Activated CD4-positive, alpha-beta T cell treated with anti-CD3 and anti-CD28 coated beads for 36 hours (primary cell): ENCODE measurements around the gene ESRRA. TPM values are rescaled to one million over a fixed set of nuclear protein-coding genes. Genes with fewer than 3 reads are reported as not detected.
A peak's percentile ranks its signal among the peaks of the same experiment; 100 is the strongest.

Experiments used
- ATAC-seq: fragments of 200-7000 bp; cut with Tn5 transposase; one replicate; pipeline ENCODE4 v1.10.0; 2021; ENCODE audit warnings: mild to moderate bottlenecking, moderate library complexity
- CTCF ChIA-PET: fragments of 350-600 bp; sonication (Branson Sonifier 250); formaldehyde crosslinking; loops from one replicate; lab custom pipeline; 2021; ENCODE audit warnings: antibody characterized with exemption; lab: Charles Lee
- POLR2A ChIA-PET: fragments of 350-600 bp; sonication (Branson Sonifier 250); formaldehyde crosslinking; loops from one replicate; lab custom pipeline; 2021; ENCODE audit warnings: antibody characterized with exemption, inconsistent platforms; lab: Charles Lee
- DNase-seq: peaks from one replicate; pipeline ENCODE4 v3.0.0-alpha.2; 2020
- H3K27ac Mint-ChIP-seq: one replicate; pipeline ENCODE4 v1.8.0; 2021; ENCODE audit warnings: mixed read lengths
- H3K27me3 Mint-ChIP-seq: one replicate; pipeline ENCODE4 v1.8.0; 2021; ENCODE audit warnings: mixed read lengths
- H3K36me3 Mint-ChIP-seq: one replicate; pipeline ENCODE4 v1.8.0; 2021; ENCODE audit warnings: low read depth, mixed read lengths
- H3K4me1 Mint-ChIP-seq: one replicate; pipeline ENCODE4 v1.8.0; 2021; ENCODE audit warnings: mixed read lengths
- H3K4me3 Mint-ChIP-seq: one replicate; pipeline ENCODE4 v1.8.0; 2021; ENCODE audit warnings: mild to moderate bottlenecking, moderate library complexity, mixed read lengths
- H3K9me3 Mint-ChIP-seq: one replicate; pipeline ENCODE4 v1.8.0; 2021; ENCODE audit warnings: low read depth, mixed read lengths
- intact Hi-C, 2 experiments: fragments of 100-400 bp; cut with DNase I in 1 of 2; cut with micrococcal nuclease in 1 of 2; formaldehyde crosslinking; loops; one replicate each; pipeline versions ENCODE4 v1.14.2 to v1.15.1; 2022 to 2024; cut with DNase I, micrococcal nuclease
- total RNA-seq, 2 experiments: library from RNA; stranded (reverse); gene quantifications; one replicate each; pipeline ENCODE4 v1.2.3, GENCODE V29; 2021

Gene ESRRA
- total RNA-seq, 2 experiments from 2014 or later, result 19.0 to 29.6 TPM

GRCh38 chr11:64316672-64317324 lies 11.5 kb downstream of the ESRRA start:
- Mint-ChIP-seq H3K27me3 (no peaks in the 10 kb centered on the region), H3K4me3 (peak overlapping the region; percentile 97), H3K36me3 (peaks cover 33% of the 10 kb centered on the region), H3K27ac (peak overlapping the region; percentile 99), H3K9me3 (no peaks in the 10 kb centered on the region), H3K4me1 (peaks cover 31% of the 10 kb centered on the region)
- intact Hi-C loops, result loop anchor here (1.0 to 5.0 kb wide), 11 partner anchors 11 to 1589 kb away; partner anchors contain the start of genes ESRRA (in 2 of the 2), BAD (in 1 of the 2), CCDC88B (in 1 of the 2) and FKBP2 (in 1 of the 2)
- POLR2A ChIA-PET, result interaction anchor here (0.6 to 1.7 kb wide), 11 partner anchors 15 to 1603 kb away, joined by 3 to 18 read pairs (median 5); partner anchors contain the start of genes FERMT3, SF1 and STIP1
- peak; percentile 3 for ATAC-seq
- CTCF ChIA-PET, result interaction anchor here (0.6 to 3.3 kb wide), 11 partner anchors 13 to 1633 kb away, joined by 3 to 36 read pairs (median 5); partner anchors contain the start of genes CATSPERZ, ESRRA, FKBP2 and NUDT22
- peak; percentile 55 for DNase-seq

GRCh38 chr11:64317325-64317960 lies 12.1 kb downstream of the ESRRA start, which contains the start of gene TRMT112:
TSS of gene TRMT112 (minus strand) at chr11:64317559. CDS start at chr11:64317526, 33 bp downstream.
- ATAC-seq (peak; percentile 85), DNase-seq (peak; percentile 98)
- Mint-ChIP-seq H3K27me3 (no peaks in the 10 kb centered on the region), H3K4me3 (peak within 1 kb of the TSS; percentile 97), H3K36me3 (peaks cover 35% of the 10 kb centered on the region), H3K27ac (peak within 1 kb of the TSS; percentile 99), H3K4me1 (peaks cover 31% of the 10 kb centered on the region), H3K9me3 (no peaks in the 10 kb centered on the region)
- intact Hi-C loops, result loop anchor here (1.0 to 5.0 kb wide), 11 partner anchors 12 to 1590 kb away; partner anchors contain the start of genes ESRRA (in 2 of the 2), BAD (in 1 of the 2), CCDC88B (in 1 of the 2) and FKBP2 (in 1 of the 2)
- ChIA-PET CTCF (interaction anchor here (0.6 to 3.3 kb wide), 20 partner anchors 10 to 1634 kb away, joined by 3 to 36 read pairs (median 4); partner anchors contain the start of genes CATSPERZ, ESRRA, FERMT3 and FKBP2), POLR2A (interaction anchor here (0.6 to 1.7 kb wide), 19 partner anchors 13 to 1652 kb away, joined by 3 to 18 read pairs (median 5); partner anchors contain the start of genes C11orf98, CSKMT, ESRRA and FERMT3)

GRCh38 chr11:64317961-64318765 lies 12.8 kb downstream of the ESRRA start, which contains the start of gene PRDX5:
TSS of gene PRDX5 (plus strand) at chr11:64318121. CDS start at chr11:64318216, 95 bp downstream.
- CTCF ChIA-PET, result interaction anchor here (0.6 to 3.3 kb wide), 20 partner anchors 10 to 133 kb away, joined by 3 to 36 read pairs (median 4); partner anchors contain the start of genes CATSPERZ, ESRRA, FERMT3 and FKBP2
- intact Hi-C loops, result loop anchor here (1.0 to 5.0 kb wide), 16 partner anchors 13 to 1591 kb away; partner anchors contain the start of genes CCDC88B (in 2 of the 2), ESRRA (in 2 of the 2), RPS6KA4 (in 2 of the 2) and BAD (in 1 of the 2)
- Mint-ChIP-seq H3K4me1 (peaks cover 26% of the 10 kb centered on the region), H3K27ac (peak within 1 kb of the TSS; percentile 99), H3K4me3 (peak within 1 kb of the TSS; percentile 97), H3K27me3 (no peaks in the 10 kb centered on the region), H3K36me3 (peaks cover 35% of the 10 kb centered on the region), H3K9me3 (no peaks in the 10 kb centered on the region)
- DNase-seq (peak; percentile 97), ATAC-seq (peak; percentile 84)
- POLR2A ChIA-PET, result interaction anchor here (0.6 to 1.7 kb wide), 19 partner anchors 13 to 1653 kb away, joined by 3 to 18 read pairs (median 5); partner anchors contain the start of genes C11orf98, CSKMT, ESRRA and FERMT3

GRCh38 chr11:64318766-64319761 lies 13.7 kb downstream of the ESRRA start:
- Mint-ChIP-seq H3K27me3 (no peaks in the 10 kb centered on the region), H3K4me3 (peak overlapping the region; percentile 97), H3K27ac (peak overlapping the region; percentile 99), H3K9me3 (no peaks in the 10 kb centered on the region), H3K36me3 (peaks cover 35% of the 10 kb centered on the region), H3K4me1 (peaks cover 26% of the 10 kb centered on the region)
- ATAC-seq (no peak), DNase-seq (no peak)
- intact Hi-C loops, result loop anchor here (1.0 to 5.0 kb wide), 9 partner anchors 12 to 1592 kb away; partner anchors contain the start of genes RPS6KA4 (in 2 of the 2), CCDC88B (in 1 of the 2), HNRNPUL2 (in 1 of the 2) and MARK2 (in 1 of the 2)
- POLR2A ChIA-PET, result interaction anchor here (1.2 kb wide), 1 partner anchor 36 kb away, joined by 3 read pairs; no protein-coding TSS in a partner anchor
- CTCF ChIA-PET, result interaction anchor here (0.8 to 3.3 kb wide), 3 partner anchors 13 to 113 kb away, joined by 3 to 33 read pairs (median 10); partner anchors contain the start of gene FERMT3

GRCh38 chr11:64320556-64320955 lies 15.2 kb downstream of the ESRRA start:
- Mint-ChIP-seq H3K9me3 (no peaks in the 10 kb centered on the region), H3K27ac (no peak overlapping the region), H3K27me3 (no peaks in the 10 kb centered on the region), H3K4me3 (no peak overlapping the region), H3K36me3 (peaks cover 29% of the 10 kb centered on the region), H3K4me1 (peaks cover 24% of the 10 kb centered on the region)
- ChIA-PET POLR2A (no interaction called here), CTCF (no interaction called here)
- DNase-seq (no peak), ATAC-seq (no peak)
- intact Hi-C loops, result no loop called here

- ATAC-seq (no peak), DNase-seq (no peak)
- peaks cover 24% of the 10 kb centered on the region for H3K4me1 Mint-ChIP-seq
- ChIA-PET POLR2A (no interaction called here), CTCF (no interaction called here)
- no peak overlapping the region for H3K27ac Mint-ChIP-seq
- intact Hi-C loops, result no loop called here
- H3K36me3 Mint-ChIP-seq, result peaks cover 29% of the 10 kb centered on the region
- H3K27me3 Mint-ChIP-seq, result no peaks in the 10 kb centered on the region
- no peak overlapping the region for H3K4me3 Mint-ChIP-seq
- H3K9me3 Mint-ChIP-seq, result no peaks in the 10 kb centered on the region
Observed at GRCh38 chr11:64321026-64321425, 15.7 kb downstream of the ESRRA start.

- Mint-ChIP-seq H3K4me3 (no peak overlapping the region), H3K27ac (no peak overlapping the region), H3K4me1 (peaks cover 19% of the 10 kb centered on the region), H3K36me3 (peaks cover 23% of the 10 kb centered on the region), H3K9me3 (no peaks in the 10 kb centered on the region), H3K27me3 (no peaks in the 10 kb centered on the region)
- intact Hi-C loops, result no loop called here
- DNase-seq (no peak), ATAC-seq (no peak)
- ChIA-PET CTCF (no interaction called here), POLR2A (no interaction called here)
Observed at GRCh38 chr11:64321533-64321932, 16.2 kb downstream of the ESRRA start.

- H3K27ac Mint-ChIP-seq, result no peak overlapping the region
- no peaks in the 10 kb centered on the region for H3K27me3 Mint-ChIP-seq
- H3K4me1 Mint-ChIP-seq, result peaks cover 15% of the 10 kb centered on the region
- ChIA-PET CTCF (interaction anchor here (0.5 to 2.7 kb wide), 2 partner anchors 21 to 84 kb away, joined by 3 to 9 read pairs; no protein-coding TSS in a partner anchor), POLR2A (no interaction called here)
- H3K36me3 Mint-ChIP-seq, result peaks cover 13% of the 10 kb centered on the region
- no peaks in the 10 kb centered on the region for H3K9me3 Mint-ChIP-seq
- intact Hi-C loops, result no loop called here
- no peak overlapping the region for H3K4me3 Mint-ChIP-seq
- ATAC-seq (no peak), DNase-seq (no peak)
Observed at GRCh38 chr11:64322925-64323260, 17.6 kb downstream of the ESRRA start.

GRCh38 chr11:64323373-64323772 lies 18.0 kb downstream of the ESRRA start:
- CTCF ChIA-PET, result interaction anchor here (2.7 kb wide), 1 partner anchor 22 kb away, joined by 9 read pairs; no protein-coding TSS in a partner anchor
- DNase-seq, result no peak
- Mint-ChIP-seq H3K4me1 (peaks cover 15% of the 10 kb centered on the region), H3K27ac (no peak overlapping the region), H3K27me3 (no peaks in the 10 kb centered on the region), H3K36me3 (peaks cover 13% of the 10 kb centered on the region), H3K9me3 (no peaks in the 10 kb centered on the region), H3K4me3 (no peak overlapping the region)
- ATAC-seq, result no peak
- intact Hi-C loops, result no loop called here
- POLR2A ChIA-PET, result no interaction called here
